ENCODE measurements around the gene TAS2R4.
"Not testable (repeated sequence)": the region's sequence is repeated elsewhere in the genome, so short reads cannot be mapped to it uniquely, and the experiment has no call there.

The TAS2R4 gene

GRCh38 chr7:141776374-141776773 lies at the start of gene TAS2R4:
Gene TAS2R4, plus strand, starts transcription at chr7:141776674. Its CDS starts 1,815 bp downstream, at chr7:141778489.
- DNase-seq = no peak

- no peak for DNase-seq
These were observed 47.5 kb upstream of the TAS2R4 start for GRCh38 chr7:141729020-141729419.

GRCh38 chr7:141731476-141732149 lies 44.9 kb upstream of the TAS2R4 start:
- DNase-seq = no peak

GRCh38 chr7:141737118-141737835 lies 39.2 kb upstream of the TAS2R4 start:
- peak; percentile 33 for DNase-seq

GRCh38 chr7:141737836-141738591 lies 38.5 kb upstream of the TAS2R4 start, which contains the start of gene SSBP1:
Gene SSBP1, plus strand, starts transcription at chr7:141738358. Its CDS starts 809 bp downstream, at chr7:141739167.
- DNase-seq = peak; percentile 91

- no peak for DNase-seq
These were observed 37.9 kb upstream of the TAS2R4 start for GRCh38 chr7:141738592-141739013.

GRCh38 chr7:141739250-141739649 lies 37.2 kb upstream of the TAS2R4 start:
- no peak for DNase-seq

GRCh38 chr7:141742229-141742628 lies 34.2 kb upstream of the TAS2R4 start:
- no peak for DNase-seq

GRCh38 chr7:141744131-141744530 lies 32.3 kb upstream of the TAS2R4 start:
- DNase-seq = no peak

GRCh38 chr7:141748396-141748795 lies 28.1 kb upstream of the TAS2R4 start:
- no peak for DNase-seq

GRCh38 chr7:141751904-141752303 lies 24.6 kb upstream of the TAS2R4 start:
- DNase-seq = not testable (repeated sequence)

GRCh38 chr7:141752634-141753033 lies 23.8 kb upstream of the TAS2R4 start:
- no peak for DNase-seq

GRCh38 chr7:141754939-141755338 lies 21.5 kb upstream of the TAS2R4 start:
- DNase-seq = no peak

- no peak for DNase-seq
These were observed 12.7 kb upstream of the TAS2R4 start, which contains the start of gene TAS2R3 for GRCh38 chr7:141763797-141764196. Gene TAS2R3, plus strand, starts transcription at chr7:141764097. Its CDS starts 62 bp downstream, at chr7:141764159.

- not testable (repeated sequence) for DNase-seq
These were observed 6.3 kb upstream of the TAS2R4 start for GRCh38 chr7:141770083-141770583.

GRCh38 chr7:141785706-141786552 lies 9.5 kb downstream of the TAS2R4 start:
- DNase-seq = peak; percentile 26

GRCh38 chr7:141788296-141788695 lies 11.8 kb downstream of the TAS2R4 start:
- DNase-seq = no peak

GRCh38 chr7:141789917-141790316 lies 13.4 kb downstream of the TAS2R4 start, which contains the start of gene TAS2R5:
Gene TAS2R5, plus strand, starts transcription at chr7:141790217. Its CDS starts 145 bp downstream, at chr7:141790362.
- no peak for DNase-seq

- no peak for DNase-seq
These were observed 16.1 kb downstream of the TAS2R4 start for GRCh38 chr7:141792526-141792925.

- no peak for DNase-seq
These were observed 43.6 kb downstream of the TAS2R4 start for GRCh38 chr7:141820067-141820466.

- DNase-seq = not testable (repeated sequence)
These were observed 46.0 kb downstream of the TAS2R4 start for GRCh38 chr7:141822432-141822831.

Measured in stimulated activated CD8-positive, alpha-beta memory T cell treated with anti-CD3 and anti-CD28 coated beads, Interleukin-4, amount 100 ng/mL, for 48 hours (primary cell).